Right kidney (tissue), 1 donor: ENCODE measurements around the gene TBL1X.
A peak's percentile ranks its signal among the peaks of the same experiment; 100 is the strongest.
"Not testable (repeated sequence)": the region's sequence is repeated elsewhere in the genome, so short reads cannot be mapped to it uniquely, and the experiment has no call there.

Source experiments
- DNase-seq: peaks from one replicate; pipeline ENCODE4 v3.0.0-alpha.2; 2016

The TBL1X gene

DNA sequence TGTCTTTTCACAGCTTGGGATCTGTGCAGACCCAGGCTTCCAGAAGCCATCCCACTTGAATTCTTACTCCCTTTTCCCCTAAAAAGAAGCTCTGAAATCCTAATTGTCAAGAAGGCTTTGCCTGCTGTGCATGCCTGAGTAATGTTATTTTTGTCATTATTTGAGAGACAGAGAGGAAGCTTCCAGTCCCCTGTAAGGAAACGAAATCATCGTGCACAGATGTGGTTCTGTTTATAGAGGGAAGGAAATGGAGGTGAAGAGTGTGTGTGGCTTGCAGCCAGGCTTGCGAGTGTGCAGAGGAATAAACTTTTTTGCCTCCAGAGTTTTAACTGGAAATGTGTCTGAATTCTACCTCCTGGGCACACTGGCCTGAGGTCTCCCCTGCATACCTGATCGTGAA, 70.2 kb downstream of the TBL1X start:
- no peak for DNase-seq

DNA sequence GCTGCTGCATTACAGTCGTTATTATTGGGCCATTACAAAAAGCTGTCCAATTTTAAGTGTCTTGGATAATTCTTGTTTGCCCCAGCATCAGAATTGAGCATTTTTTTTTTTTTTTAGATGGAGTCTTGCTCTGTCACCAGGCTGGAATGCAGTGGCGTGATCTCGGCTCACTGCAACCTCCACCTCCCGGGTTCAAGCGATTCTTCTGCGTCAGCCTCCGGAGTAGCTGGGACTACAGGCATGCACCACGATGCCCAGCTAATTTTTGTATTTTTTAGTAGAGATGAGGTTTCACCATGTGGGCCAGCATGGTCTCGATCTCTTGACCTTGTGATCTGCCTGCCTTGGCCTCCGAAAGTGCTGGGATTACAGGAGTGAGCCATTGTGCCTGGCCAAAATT, 71.3 kb downstream of the TBL1X start:
- DNase-seq = not testable (repeated sequence)

DNA sequence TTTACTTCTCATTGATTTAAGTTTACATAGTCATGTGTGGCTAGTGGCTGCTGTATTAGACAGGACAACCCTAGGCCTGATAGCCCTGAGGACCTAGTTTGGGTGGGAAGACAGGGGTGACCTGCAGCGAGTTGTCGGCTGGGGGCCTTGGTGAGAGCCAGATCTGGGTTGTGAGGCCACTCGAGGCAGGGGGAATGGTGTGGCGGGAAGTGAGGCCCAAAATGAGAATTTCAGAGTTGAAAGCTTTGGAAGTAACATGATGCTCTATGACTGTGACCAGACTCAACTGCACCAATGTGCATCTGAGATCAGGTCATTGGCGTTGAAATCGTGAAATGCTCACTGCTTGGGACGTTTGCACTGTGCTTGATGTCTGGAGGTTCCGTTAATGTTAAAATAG, 72.9 kb downstream of the TBL1X start:
- no peak for DNase-seq

DNA sequence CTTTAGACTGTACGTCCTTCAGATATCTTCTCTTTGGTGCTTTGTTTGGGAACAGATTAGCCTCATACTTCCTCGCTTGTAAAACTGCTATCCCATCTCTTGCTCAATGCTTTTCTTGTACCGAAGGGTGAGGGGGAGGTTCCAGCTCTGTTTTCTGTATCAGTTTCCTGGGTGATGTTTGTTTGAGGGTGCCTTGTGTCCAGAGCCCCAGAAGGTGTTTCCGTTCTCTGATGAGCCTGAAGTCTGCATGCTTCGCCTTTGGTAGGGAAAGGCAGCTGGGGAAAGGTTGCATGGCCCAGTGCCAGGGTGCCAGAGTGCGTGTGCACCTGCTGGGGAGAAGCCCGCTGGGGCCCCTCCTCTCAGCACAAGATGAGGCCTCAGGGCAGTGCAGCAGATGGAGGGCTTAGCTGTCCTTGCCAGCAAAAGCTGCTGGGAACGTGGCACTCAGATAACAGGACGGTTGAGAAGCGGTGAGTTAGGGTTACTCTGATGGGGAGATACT, 73.7 kb downstream of the TBL1X start:
- no peak for DNase-seq

DNA sequence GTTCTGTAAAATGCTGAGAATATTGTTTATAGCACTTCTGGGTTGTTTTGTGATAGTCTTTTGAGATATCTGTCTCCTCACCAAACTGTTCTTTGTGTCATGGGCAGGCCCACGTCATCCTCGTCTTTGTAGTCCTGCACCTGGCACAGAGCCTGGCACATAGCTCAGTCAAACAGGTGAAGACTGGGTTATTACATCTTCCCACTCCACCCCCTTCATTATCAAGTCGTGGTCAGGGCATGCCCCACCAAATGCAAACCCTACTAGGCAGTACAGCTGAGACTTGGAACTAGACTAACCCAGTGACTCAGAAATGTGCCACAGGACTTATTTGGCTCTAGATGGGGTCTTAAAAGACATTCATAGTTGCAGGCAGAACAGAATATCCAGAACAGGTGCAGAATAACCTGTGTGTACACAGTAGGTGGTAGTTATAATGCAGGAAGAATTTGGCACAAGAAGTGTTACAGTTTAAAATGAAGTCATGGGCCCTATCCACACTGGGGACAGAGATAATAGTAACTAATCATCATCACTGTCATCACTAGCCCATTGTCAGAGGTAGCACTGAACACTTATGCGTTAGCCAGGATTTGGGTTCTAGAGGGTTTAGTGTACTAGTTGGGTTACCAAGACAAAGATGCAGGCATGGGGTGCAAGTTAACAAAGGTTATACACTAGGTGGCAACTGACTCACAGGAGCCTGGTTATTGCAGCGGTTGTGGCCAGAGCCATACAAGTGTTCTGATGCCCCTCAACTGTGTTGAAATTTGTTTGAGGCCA, 74.9 kb downstream of the TBL1X start:
- no peak for DNase-seq

DNA sequence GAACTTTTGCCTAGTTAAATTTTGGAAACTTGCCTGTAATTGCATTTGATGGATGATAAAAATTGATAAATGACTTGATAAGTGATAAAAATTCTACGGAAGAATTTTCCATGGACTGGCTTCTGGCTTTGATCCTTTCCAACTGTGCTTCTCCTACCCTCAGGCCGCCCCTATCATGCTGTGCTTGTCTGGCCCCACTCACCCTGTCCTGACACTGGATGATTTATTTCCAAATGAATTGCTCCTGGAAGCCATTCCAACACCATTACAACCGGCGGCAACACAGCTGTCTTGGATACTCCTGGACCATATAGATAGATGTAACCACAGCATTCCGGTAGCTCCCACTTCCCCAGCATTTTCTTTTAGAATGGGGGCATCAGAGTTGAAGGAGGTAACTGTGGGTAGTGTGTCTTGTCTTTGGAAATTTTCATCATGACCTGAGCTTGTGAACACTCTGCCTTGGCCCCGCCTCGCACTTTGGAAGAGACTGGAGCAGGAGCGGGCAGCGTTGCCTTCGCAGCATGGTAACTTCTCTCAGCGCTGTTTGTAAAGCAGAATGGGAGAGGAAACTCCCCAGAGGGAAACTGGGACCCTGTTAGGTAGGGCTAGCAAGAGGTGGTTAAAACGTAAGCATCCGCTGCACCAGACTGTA, 77.4 kb downstream of the TBL1X start:
- DNase-seq = no peak

DNA sequence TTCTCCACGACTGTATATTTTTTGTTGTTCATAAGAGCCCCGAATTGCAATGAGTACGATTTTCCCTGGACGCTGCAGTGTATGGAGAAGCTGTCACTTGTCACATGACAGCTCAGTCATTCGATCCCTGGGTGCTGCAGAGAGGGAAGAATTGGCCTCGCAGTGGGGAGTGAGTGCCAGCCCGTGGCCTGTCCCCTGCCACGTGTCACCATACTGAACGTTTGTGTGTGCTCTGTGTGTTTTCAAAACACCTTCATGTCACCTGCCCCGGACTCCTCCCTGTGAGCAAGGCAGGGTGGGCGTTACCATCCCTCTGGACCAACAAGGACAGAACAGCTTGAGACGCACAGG, 77.9 kb downstream of the TBL1X start:
- DNase-seq = peak; percentile 4

DNA sequence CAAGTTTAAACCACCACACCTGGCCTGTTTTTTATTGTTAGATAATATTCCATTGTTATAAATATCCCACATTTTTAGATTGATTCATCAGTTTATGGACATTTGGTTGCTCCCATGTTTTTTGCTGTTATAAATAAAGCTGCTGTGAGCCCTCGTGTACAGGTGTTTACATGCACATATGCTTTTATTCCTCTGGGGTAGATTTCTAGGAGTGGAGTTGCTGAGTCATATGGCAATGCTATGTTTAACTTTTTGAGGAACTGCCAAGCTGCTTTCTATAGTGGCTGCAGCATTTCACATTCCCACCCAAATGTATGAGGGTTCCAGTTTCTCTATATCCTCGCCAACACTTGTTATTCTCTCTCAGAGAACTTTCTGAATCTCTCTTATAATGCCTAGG, 90.5 kb downstream of the TBL1X start:
- no peak for DNase-seq

DNA sequence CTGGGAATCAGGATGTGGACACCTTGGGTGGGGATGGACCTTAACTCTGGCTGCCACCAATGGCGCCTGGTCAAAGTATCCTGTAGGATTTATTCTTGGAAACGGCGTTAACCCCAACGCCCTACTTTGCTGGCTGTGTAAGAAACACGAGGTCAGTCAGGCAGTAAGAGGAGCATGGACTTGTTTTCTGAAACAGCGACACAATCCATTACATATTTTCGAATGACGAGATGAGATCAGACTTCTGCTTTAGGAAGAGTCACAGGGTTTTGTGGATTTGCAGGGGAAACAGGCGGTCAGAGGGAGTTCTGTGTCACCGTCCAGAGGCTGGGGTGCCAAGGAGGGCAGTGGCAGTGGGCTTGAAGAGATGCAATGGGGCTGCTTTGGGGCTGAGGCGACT, 92.2 kb downstream of the TBL1X start:
- DNase-seq = no peak

DNA sequence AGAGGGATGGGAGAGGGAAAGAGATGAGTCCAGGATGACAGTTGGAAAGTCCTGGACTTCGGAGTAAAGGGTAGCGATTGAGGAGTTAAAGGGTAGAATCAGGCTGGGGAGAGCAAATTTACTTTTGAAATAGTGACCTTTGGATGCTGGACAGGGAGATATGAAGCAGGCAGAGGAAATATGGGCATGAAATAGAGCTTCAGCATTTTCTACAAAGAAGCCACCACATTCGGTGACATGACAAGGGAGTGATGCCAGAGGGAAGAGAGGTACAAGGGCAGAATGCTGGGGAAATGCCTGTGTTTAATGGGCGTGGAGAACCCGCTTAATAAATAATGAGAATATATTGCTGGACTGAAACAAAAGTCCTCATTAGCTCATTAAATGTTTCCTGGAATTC, 92.7 kb downstream of the TBL1X start:
- no peak for DNase-seq

DNA sequence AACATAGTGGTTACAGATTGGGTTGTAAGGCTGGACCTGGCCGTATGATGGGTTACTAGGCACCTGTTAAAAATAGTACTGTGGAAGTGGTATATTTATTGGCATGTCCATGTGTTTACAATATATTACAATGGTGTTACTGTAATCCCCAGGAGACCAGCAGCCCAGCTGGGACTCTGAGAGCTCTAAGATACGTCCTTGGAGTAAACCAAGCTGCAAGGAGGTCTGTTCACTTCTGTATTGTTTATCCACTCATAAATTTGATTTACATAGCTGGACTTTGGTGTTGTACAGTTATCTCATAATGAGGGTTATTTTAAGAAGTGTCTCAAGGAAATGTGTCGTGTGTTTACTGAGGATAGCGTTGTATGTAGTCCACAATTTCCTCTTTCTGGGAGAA, 93.8 kb downstream of the TBL1X start:
- DNase-seq = no peak

DNA sequence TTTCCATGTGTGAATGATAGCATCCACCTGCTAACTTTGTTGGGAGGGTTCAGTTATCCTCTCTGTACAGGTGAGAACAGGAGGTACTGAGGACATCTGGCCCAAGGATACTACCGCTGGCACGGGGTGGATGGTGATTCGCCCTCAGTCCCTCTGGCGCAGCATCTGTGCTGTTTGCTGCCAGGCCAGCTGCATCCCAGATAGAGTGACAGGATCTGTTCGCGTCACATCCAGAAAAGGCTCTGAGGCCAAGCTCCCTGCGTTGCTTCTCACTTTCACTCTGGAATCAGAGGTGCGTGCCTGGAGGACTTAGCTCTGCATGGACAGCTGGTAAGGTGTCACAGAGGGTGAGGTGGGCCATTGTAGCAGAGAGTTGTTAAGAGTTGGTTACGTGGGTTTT, 95.4 kb downstream of the TBL1X start:
- no peak for DNase-seq

DNA sequence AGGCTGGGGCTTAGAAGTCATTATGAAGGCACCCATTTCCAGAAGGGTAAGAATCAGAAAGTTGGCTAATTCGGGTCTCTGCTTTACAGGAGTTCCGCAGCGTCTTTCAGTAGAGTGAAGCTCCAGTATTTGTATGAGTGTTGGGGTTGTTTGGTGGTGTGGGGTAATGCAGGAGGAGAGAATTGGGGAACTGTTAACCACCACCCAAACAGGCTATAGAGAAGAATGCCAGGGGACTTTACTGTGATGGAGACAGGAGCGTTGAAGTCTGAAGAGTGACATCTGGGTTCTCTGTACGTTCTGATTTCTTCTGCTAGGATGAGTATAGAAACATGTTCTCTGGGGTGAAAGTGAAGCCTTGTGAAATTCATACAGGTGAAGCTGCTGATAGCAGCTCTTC, 96.3 kb downstream of the TBL1X start:
- no peak for DNase-seq

DNA sequence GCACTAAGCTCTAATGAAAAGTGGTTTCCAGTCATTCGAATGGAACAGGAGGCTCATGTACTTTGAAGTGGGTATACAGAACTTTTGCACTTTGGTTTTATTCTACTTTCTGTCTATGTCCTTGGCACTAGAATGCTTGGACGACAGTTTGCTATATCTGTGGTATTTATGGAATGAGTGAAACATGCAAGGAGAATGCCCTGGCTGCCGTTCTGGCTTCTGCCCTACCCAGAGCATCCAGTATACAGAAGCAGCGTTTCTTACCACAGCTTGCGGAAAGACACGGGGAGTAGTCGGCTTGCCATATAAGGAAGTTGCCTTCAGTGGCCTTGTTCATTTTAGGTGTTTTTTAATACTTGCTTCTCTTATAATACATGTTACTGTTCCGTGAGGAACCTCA, 98.0 kb downstream of the TBL1X start:
- no peak for DNase-seq

DNA sequence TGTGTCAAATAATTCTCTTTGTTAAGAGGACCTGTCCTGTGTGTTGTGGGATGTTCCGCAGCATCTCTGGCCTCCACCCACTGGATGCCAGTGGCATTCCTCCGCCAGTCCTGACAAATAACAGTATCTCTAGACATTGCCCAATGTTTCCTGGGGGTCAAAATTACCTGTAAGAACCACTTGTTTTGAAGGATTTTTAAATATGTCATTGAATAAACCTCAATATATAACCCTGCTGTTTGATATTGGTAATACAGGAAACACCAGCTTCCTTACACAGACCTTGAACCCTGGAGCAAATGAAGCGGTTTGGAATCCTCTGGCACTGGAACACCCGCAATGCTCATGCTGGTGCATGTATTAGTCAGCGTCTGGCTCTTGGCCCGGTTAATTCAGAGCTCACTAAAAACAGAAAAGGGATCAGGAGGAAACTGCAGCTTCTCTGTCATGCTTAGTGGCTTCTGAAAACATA, 101.3 kb downstream of the TBL1X start:
- no peak for DNase-seq

DNA sequence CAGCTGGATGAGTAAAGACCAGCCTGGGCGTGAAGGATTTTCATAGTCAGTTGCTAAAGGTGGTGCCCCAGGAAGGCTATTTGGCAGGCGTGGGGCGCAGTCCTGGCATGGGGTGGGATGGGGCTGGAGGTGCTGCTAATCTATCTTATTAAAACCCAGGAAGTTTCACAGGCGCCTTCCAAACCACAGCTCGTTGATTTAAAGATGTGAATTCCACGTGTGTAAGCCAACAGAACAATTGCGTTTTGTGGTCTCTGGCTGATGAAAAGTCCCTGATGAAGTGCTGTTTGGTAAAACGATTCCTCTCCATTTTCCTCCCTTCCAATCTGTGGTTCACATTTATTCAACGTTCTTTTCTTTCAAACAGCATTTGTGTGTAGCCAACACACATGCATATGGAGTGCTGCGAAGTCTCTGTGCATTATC, 105.0 kb downstream of the TBL1X start:
- no peak for DNase-seq

DNA sequence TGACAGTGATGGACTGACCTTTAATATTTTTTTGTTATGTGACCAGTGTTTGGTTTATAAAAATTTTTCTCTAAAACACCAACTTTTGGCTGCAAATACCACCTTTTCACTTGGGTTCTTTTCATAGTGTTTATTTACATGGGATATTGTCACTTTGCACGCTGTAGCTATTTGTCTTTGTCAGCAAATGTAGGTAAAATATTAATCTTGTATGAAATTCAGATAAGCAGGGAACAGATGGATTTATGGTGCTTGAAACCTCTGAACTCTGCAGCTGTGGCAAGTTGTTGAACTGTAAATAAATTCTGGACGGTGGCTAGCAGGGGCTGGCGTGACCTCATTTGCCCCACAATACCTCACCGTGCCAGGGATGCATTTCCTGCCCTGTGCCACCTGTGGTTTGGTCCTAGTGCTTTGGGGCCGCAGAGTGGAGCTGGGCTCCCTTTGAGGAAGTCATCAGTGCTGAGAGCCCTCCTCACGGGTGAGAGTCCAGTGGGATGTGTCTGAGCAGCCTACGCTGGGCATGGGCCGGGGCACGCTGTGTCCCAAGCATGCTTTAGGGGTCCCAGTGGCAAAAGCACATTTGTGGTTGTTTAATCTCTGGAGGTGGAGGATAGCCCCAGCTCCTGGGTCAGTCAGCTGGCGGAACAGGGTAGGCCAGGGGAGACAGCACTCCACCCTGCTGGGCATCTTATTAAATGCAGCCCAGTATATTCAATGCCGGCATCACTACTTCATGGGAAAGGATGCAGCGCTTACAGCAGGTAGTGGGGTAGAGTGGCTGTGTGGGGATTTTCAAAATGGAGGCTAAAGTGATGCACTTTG, 108.6 kb downstream of the TBL1X start:
- no peak for DNase-seq

DNA sequence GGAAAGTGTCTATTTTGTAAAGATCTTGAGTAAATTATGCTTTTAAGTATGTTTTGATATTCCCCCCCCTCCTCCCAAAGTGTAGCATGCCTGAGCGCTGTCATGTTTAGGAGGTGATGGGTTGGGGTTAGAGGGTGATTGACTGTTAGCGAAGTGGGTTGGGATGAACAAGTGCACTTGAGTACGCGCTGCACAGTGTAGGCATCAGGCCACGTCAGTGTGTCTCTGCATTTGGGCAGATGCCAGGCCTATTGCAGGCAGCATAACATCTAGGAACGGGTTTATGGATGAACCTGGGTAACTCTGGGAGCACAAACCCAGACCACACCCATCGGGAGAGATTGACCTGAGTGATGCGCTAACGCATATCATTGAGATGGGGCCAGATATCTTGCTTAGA, 111.2 kb downstream of the TBL1X start:
- DNase-seq = no peak

DNA sequence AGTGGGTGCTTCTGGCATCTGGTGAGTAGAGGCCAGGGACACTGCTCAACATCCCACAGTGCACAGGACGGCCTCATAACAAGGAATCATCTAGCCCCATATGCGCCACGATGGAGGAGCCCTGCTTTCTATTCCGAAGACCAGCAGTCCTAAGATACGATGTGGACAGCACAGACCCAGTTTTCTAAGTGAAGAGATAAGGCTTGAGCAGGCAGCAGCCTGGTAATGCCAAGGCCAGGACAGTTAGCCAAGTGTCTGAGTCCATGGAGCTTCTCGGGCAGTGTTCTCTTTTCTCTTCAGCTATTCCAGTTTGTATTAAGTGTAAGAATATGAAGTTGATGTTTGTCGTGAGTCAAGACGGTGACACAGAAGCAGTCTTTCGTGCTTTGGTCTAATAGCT, 112.7 kb downstream of the TBL1X start:
- no peak for DNase-seq

DNA sequence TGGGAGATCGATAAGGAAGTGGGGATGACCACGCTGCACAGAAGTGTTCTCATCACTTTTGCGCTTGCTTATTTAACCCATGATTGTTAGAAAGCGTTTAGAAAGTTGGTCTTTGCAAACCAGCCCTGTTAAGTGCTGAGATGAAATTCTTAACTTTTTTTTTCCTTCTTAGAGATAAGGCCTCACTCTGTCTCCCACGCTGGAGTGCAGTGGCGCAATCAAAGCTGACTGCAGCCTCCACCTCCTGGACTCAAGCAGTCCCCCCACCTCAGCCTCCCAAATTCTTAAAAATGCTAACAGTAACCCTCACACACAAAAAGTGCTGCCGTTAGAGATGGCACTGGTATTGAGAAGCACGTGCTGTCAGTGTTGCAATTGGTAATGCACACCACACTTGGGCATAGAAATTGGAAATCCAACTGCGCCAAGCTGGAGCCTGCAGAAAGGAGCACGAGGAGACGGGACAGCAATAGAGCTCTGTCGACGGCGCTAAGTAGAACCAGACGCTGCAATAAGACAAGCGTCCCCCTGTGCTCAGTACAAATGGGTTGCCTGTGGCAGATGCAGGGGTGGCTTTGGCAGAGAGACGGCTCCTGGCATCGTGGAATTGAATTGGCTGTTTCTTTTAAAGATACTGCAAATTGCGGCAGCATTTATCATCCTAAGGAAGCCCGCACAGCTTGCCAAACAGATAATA, 113.4 kb downstream of the TBL1X start:
- DNase-seq = no peak

DNA sequence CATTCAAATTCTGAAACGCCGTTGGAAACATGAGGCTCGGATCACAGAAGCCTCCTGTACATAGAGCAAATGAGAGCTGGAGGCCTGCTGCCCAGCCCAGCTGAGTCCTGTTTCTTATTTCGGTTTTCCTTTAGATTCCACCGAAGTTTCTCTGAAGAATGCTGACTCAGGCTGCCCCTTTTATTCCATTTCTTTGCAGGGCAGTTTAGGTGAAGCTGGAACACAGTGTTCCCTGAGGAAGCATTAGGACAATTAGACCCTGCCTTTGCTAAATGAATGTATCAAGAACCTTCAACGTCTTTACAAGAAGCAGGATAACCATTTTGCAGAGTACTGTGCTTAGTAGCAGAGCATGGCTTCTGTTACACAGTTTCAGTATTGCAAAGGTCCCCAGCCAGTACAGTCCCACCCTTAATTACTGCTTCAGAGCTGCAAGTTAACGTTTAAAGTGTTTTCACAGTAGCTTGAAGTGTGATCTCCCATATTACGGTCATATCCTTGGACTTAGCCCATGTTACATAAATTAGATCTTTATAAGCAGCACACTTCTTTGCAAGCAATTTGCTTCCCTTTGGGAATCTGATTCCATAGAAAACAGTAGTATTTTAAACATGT, 117.0 kb downstream of the TBL1X start:
- no peak for DNase-seq

DNA sequence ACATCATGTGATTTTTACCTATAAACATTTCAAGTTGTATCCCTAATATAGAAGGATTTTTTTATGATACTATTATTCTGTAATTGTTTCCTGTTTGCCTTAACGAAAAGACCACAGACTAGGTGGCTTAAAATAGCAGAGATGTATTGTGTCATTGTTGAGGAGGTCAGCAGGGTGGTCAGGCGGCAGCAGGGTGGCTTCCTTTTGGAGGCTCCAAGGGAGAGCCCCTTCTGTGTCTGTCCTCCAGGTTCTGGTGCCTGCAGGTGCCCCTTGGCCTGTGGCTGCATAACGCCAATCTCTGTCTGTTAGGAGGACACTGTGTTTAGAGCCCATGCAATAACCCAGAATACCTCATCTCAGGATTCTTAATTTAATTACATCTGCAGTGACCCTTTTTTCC, 118.1 kb downstream of the TBL1X start:
- DNase-seq = no peak
